MM.1S (cell line): ENCODE results near the gene TTLL9.

Experiments
- EZH2 ChIP-seq: fragments of 300-600 bp; sonication (generic); optimal IDR thresholded peaks from 2 replicates; pipeline ENCODE3; 2017; ENCODE audit warnings: low read depth, mild to moderate bottlenecking, antibody characterized with exemption, low read length, mixed read lengths
- TF ChIP-seq, protein P1 (sequence below): fragments of 300-600 bp; sonication (generic); IDR thresholded peaks from 2 replicates; pipeline ENCODE4 v1.5.1; 2016; ENCODE audit warnings: antibody characterized with exemption, low read length, mixed read lengths

- TF ChIP-seq, protein P1, sequence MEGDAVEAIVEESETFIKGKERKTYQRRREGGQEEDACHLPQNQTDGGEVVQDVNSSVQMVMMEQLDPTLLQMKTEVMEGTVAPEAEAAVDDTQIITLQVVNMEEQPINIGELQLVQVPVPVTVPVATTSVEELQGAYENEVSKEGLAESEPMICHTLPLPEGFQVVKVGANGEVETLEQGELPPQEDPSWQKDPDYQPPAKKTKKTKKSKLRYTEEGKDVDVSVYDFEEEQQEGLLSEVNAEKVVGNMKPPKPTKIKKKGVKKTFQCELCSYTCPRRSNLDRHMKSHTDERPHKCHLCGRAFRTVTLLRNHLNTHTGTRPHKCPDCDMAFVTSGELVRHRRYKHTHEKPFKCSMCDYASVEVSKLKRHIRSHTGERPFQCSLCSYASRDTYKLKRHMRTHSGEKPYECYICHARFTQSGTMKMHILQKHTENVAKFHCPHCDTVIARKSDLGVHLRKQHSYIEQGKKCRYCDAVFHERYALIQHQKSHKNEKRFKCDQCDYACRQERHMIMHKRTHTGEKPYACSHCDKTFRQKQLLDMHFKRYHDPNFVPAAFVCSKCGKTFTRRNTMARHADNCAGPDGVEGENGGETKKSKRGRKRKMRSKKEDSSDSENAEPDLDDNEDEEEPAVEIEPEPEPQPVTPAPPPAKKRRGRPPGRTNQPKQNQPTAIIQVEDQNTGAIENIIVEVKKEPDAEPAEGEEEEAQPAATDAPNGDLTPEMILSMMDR, result no peak
- TF ChIP-seq EZH2, result no peak
Measured at GRCh38 chr20:31857861-31858759, 12.3 kb upstream of the TTLL9 start.
